BJ (cell line): ENCODE data around the gene STPG4. TPM values are rescaled to one million over a fixed set of nuclear protein-coding genes. Genes with fewer than 3 reads are reported as not detected.
"Not testable (repeated sequence)": the region's sequence is repeated elsewhere in the genome, so short reads cannot be mapped to it uniquely, and the experiment has no call there.

Source experiments
- CTCF ChIA-PET: fragments of 350-600 bp; formaldehyde crosslinking; extraction: SDS; loops from one replicate; lab custom pipeline; 2021; ENCODE audit warnings: antibody characterized with exemption, inconsistent platforms; lab: Yijun Ruan, JAX
- POLR2A ChIA-PET: fragments of 300-600 bp; sonication (Branson Sonifier 250); formaldehyde crosslinking; extraction: SDS; loops from one replicate; lab custom pipeline; 2021; ENCODE audit warnings: antibody characterized with exemption; lab: Charles Lee
- DNase-seq: peaks from one replicate; pipeline ENCODE4 v3.0.0-alpha.2; 2011; ENCODE audit warnings: low read depth
- H3K27me3 ChIP-seq: 2 replicates; pipeline ENCODE4 v1.6.0; 2011; ENCODE audit warnings: low read length; ENCODE audit not compliant: control insufficient read depth, insufficient read depth
- H3K36me3 ChIP-seq: 2 replicates; pipeline ENCODE4 v1.5.1; 2011; ENCODE audit warnings: low read length; ENCODE audit not compliant: control insufficient read depth, insufficient read depth
- H3K4me3 ChIP-seq: 2 replicates; pipeline ENCODE4 v1.5.1; 2011; ENCODE audit warnings: low read depth, mild to moderate bottlenecking, control low read depth, low read length
- CTCF ChIP-seq: IDR thresholded peaks from 2 replicates; pipeline ENCODE4 v1.5.1; 2011; ENCODE audit warnings: low read depth, mild to moderate bottlenecking, control low read depth, inconsistent platforms, low read length, moderate library complexity; ENCODE audit not compliant: insufficient read depth
- polyA plus RNA-seq: library from polyadenylated mRNA; depleted of rRNA; stranded (reverse); fragments of >200 nt; gene quantifications from 2 replicates; pipeline ENCODE4 v1.2.3, GENCODE V29; 2011

STPG4 gene
- polyA plus RNA-seq, 1 experiment: 0.06 TPM

DNA sequence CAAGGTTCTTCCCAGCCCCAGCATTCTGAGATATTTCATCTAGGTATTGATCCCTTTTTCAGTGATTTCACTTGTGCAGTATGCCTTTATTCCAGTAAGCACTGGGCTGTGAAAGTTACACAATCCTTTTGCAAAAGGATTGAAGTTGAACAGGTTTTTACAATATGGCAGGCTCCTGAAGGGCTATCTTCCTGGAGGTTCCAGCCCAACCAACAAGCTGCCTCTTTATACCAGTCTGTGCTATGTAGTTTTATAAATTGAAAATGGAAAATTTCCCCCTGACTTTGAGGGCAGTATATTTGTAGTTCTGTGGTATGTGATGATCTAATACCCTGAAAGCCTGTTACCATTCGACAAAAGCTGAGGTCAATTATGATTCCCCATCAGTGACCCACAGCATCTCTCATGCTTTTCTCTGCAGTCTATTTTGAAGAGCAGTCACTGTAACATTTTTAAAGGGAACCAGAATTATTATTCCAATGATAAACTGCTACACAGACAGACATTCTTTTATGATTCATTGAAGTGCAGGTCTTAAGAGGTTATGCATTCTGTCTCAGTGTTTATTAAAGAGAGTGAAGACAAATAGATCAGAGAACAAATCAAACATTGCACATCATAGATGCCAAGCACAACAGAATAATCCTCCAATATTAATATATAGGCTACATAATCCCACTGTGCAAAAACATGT is 35.2 kb upstream of the STPG4 start:
- POLR2A ChIA-PET: interaction anchor here (1.0 kb wide), 1 partner anchor 9 kb away, joined by 3 read pairs; no protein-coding TSS in a partner anchor
- DNase-seq: no peak
- Histone ChIP-seq H3K27me3 (no peaks in the 10 kb centered on the region), H3K4me3 (no peak overlapping the region), H3K36me3 (no peaks in the 10 kb centered on the region)
- CTCF ChIA-PET: interaction anchor here (0.6 kb wide), 1 partner anchor 128 kb away, joined by 5 read pairs; no protein-coding TSS in a partner anchor
- TF ChIP-seq CTCF: no peak

GRCh38 chr2:47189635-47190034 is 34.5 kb upstream of the STPG4 start:
- peak; percentile 88 for DNase-seq
- no peaks in the 10 kb centered on the region for H3K27me3 ChIP-seq
- CTCF ChIA-PET: no interaction called here
- TF ChIP-seq CTCF: no peak
- H3K36me3 ChIP-seq: no peaks in the 10 kb centered on the region
- POLR2A ChIA-PET: no interaction called here
- H3K4me3 ChIP-seq: no peak overlapping the region

DNA sequence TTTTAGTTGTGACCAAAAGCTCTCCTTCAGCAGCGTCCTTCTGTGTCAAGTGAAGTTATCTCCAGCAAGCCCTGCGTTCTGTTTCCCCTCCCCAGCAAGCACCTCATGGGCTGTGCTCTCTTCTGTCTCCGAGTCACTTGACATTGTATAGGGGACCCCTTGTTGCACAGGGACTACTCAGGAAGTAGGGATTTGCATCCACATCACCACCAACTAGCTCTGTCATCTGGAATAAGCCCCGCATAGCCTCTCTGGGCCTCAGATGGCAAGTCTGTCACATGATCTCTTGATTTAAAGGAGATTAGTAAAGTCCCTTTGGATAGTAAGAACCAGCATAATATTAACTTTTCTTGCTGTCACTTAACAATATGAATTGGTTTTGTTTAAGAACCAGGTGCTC is 32.0 kb upstream of the STPG4 start:
- H3K36me3 ChIP-seq: no peaks in the 10 kb centered on the region
- ChIA-PET CTCF (no interaction called here), POLR2A (no interaction called here)
- no peaks in the 10 kb centered on the region for H3K27me3 ChIP-seq
- no peak overlapping the region for H3K4me3 ChIP-seq
- TF ChIP-seq CTCF: no peak
- DNase-seq: no peak

GRCh38 chr2:47186351-47186750 is 31.2 kb upstream of the STPG4 start:
- no peak for TF ChIP-seq CTCF
- H3K36me3 ChIP-seq: no peaks in the 10 kb centered on the region
- POLR2A ChIA-PET: no interaction called here
- DNase-seq: no peak
- no peak overlapping the region for H3K4me3 ChIP-seq
- CTCF ChIA-PET: interaction anchor here (0.7 to 1.3 kb wide), 2 partner anchors 87 to 137 kb away, joined by 3 read pairs; no protein-coding TSS in a partner anchor
- H3K27me3 ChIP-seq: no peaks in the 10 kb centered on the region

DNA sequence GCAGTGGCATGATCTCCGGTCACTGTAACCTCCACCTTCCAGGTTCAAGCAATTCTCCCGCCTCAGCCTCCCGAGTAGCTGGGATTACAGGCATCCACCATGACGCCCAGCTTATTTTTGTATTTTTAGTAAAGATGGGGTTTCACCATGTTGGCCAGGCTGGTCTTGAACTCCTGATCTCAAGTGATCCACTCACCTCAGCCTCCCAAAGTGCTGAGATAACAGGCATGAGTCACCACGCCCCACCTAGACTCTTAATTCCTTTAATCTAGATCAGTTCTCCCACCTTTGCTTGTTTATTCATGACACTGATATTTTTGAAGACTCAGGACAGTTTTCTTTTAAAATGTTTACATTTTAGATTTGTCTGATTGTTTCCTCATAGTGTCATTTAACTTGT is 30.0 kb upstream of the STPG4 start:
- CTCF ChIA-PET: interaction anchor here (0.9 kb wide), 3 partner anchors 87 to 195 kb away, joined by 3 read pairs; no protein-coding TSS in a partner anchor
- POLR2A ChIA-PET, DNase-seq, H3K27me3 ChIP-seq, H3K4me3 ChIP-seq, H3K36me3 ChIP-seq: not testable (repeated sequence)
